ENCODE data around the gene IMPA2.

DNA sequence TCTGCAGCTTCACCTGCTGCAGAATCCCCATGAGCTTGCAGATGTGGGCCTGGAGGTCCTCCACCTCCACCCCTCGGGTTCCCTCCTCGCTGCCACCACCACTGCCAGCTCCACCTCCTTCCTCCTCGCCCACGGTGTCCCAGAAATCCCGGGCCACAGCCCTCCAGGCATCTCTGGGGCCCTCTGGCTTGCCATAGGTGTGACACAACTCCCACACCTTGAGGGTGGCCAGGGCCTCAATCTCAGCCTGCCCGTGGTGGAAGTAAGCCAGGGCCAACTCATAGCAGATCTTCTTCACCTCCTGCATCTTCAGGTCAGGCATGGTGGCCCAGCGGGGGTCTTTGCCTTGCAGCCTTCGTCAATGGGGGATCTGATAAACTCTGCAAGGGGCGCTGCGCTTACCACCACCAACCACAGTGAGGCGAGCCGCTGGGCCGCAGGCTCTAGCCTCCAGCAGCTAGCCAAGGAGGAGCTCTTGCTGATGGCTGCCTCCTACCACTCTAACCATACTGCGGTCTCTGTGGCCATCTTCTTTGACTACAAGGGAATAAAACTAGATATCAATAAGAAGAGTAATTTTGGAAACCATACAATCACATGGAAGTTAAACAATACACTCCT lies 76.2 kb downstream of the IMPA2 start:
- TF ChIP-seq, protein P1, sequence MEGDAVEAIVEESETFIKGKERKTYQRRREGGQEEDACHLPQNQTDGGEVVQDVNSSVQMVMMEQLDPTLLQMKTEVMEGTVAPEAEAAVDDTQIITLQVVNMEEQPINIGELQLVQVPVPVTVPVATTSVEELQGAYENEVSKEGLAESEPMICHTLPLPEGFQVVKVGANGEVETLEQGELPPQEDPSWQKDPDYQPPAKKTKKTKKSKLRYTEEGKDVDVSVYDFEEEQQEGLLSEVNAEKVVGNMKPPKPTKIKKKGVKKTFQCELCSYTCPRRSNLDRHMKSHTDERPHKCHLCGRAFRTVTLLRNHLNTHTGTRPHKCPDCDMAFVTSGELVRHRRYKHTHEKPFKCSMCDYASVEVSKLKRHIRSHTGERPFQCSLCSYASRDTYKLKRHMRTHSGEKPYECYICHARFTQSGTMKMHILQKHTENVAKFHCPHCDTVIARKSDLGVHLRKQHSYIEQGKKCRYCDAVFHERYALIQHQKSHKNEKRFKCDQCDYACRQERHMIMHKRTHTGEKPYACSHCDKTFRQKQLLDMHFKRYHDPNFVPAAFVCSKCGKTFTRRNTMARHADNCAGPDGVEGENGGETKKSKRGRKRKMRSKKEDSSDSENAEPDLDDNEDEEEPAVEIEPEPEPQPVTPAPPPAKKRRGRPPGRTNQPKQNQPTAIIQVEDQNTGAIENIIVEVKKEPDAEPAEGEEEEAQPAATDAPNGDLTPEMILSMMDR (IDR thresholded peaks at IDR 0.05): no peak
- no peak for TF ChIP-seq POLR2A (IDR thresholded peaks at IDR 0.05)

Data from body of pancreas (tissue), 4 donors.